Loucy (cell line): ENCODE measurements around the gene PWP1.

ENCODE experiments used
- H2AFZ ChIP-seq: fragments of 200-600 bp; sonication (generic); 2 replicates; pipeline ENCODE4 v1.6.0; 2016; ENCODE audit warnings: antibody characterized with exemption, mild to moderate bottlenecking, low read length, moderate library complexity
- H3F3A ChIP-seq: fragments of 200-600 bp; 2 replicates; pipeline ENCODE4 v1.6.0; 2016; ENCODE audit warnings: antibody characterized with exemption, low read depth, mild to moderate bottlenecking
- H3K27me3 ChIP-seq: fragments of 200-600 bp; sonication (generic); 2 replicates; pipeline ENCODE4 v1.6.1; 2014; ENCODE audit warnings: low read length, mild to moderate bottlenecking; ENCODE audit not compliant: insufficient read depth, poor library complexity, severe bottlenecking
- H3K36me3 ChIP-seq: fragments of 200-600 bp; sonication (generic); 2 replicates; pipeline ENCODE4 v1.6.1; 2016; ENCODE audit warnings: low read length; ENCODE audit not compliant: insufficient read depth
- H3K4me1 ChIP-seq: fragments of 200-600 bp; sonication (generic); 2 replicates; pipeline ENCODE4 v1.5.1; 2014; ENCODE audit warnings: low read length, mild to moderate bottlenecking; ENCODE audit not compliant: insufficient read depth, poor library complexity, severe bottlenecking
- H3K4me2 ChIP-seq: fragments of 200-600 bp; sonication (generic); 2 replicates; pipeline ENCODE4 v1.6.0; 2014; ENCODE audit warnings: antibody characterized with exemption, low read length, low read depth, mild to moderate bottlenecking; ENCODE audit not compliant: poor library complexity, severe bottlenecking
- H3K4me3 ChIP-seq: fragments of 200-600 bp; sonication (generic); 2 replicates; pipeline ENCODE4 v1.5.1; 2014; ENCODE audit warnings: low read length, mild to moderate bottlenecking, mixed read lengths; ENCODE audit not compliant: poor library complexity, severe bottlenecking
- H3K79me2 ChIP-seq: fragments of 200-600 bp; sonication (generic); 2 replicates; pipeline ENCODE4 v1.6.1; 2014; ENCODE audit warnings: low read length; ENCODE audit not compliant: insufficient read depth
- H3K9ac ChIP-seq: fragments of 200-600 bp; sonication (generic); 2 replicates; pipeline ENCODE4 v1.6.0; 2014; ENCODE audit warnings: mild to moderate bottlenecking, low read depth, low read length, moderate library complexity; ENCODE audit not compliant: poor library complexity, severe bottlenecking
- H3K9me2 ChIP-seq: fragments of 200-600 bp; sonication (generic); replicated peaks from 2 replicates; pipeline ENCODE4 v1.6.1; 2016; ENCODE audit warnings: low read depth, low read length, mixed read lengths
- H3K9me3 ChIP-seq: fragments of 200-600 bp; sonication (generic); 2 replicates; pipeline ENCODE4 v1.6.1; 2014; ENCODE audit warnings: mild to moderate bottlenecking, antibody characterized with exemption, low read length, low read depth; ENCODE audit not compliant: insufficient read depth
- H4K20me1 ChIP-seq: fragments of 200-600 bp; sonication (generic); 2 replicates; pipeline ENCODE4 v1.6.0; 2014; ENCODE audit warnings: antibody characterized with exemption, low read length, mild to moderate bottlenecking; ENCODE audit not compliant: insufficient read depth, poor library complexity, severe bottlenecking
- EZH2phosphoT487 ChIP-seq: fragments of 200-600 bp; IDR thresholded peaks from 2 replicates; pipeline ENCODE4 v1.6.1; 2018; ENCODE audit warnings: antibody characterized with exemption, mild to moderate bottlenecking, moderate library complexity, borderline replicate concordance
- TF ChIP-seq, protein P1 (sequence below): fragments of 200-600 bp; sonication (generic); conservative IDR thresholded peaks from 2 replicates; pipeline ENCODE4 v1.5.1; 2014; ENCODE audit warnings: mild to moderate bottlenecking, antibody characterized with exemption, low read length

The PWP1 gene

DNA sequence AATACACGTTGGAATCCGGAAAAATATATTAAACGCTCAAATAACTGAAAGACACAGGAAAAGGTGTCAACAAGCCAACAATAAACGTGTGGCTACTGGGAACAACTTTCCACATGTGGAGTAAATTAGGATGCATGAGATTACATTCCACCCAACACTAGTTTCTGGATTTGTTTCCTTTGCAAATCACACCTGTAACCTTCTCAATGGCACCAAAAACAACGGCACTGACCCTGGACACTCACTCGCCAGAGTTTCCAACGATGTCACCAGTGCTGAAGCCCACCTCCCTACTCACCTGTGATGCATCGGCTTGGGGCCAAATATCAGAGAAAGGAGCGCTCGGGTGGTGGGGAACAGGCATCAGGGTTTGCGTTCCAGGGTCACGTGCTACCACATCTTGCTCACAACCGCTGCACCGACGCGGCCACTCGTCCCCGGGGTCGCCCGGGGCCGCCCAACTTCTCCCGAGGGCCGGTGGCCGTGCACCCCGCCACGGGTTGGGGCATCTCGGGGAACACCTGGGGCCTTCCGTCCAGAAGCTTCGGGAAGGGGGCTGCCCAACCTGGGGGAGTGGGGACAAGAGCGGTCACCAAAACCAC lies 74.7 kb downstream of the PWP1 start:
- H3K9me3 ChIP-seq: no peaks in the 10 kb centered on the region
- H3K9ac ChIP-seq: peak overlapping the region; percentile 89
- H3K36me3 ChIP-seq: peaks cover 15% of the 10 kb centered on the region; the same call in 1 of the 2 replicates
- TF ChIP-seq, protein P1, sequence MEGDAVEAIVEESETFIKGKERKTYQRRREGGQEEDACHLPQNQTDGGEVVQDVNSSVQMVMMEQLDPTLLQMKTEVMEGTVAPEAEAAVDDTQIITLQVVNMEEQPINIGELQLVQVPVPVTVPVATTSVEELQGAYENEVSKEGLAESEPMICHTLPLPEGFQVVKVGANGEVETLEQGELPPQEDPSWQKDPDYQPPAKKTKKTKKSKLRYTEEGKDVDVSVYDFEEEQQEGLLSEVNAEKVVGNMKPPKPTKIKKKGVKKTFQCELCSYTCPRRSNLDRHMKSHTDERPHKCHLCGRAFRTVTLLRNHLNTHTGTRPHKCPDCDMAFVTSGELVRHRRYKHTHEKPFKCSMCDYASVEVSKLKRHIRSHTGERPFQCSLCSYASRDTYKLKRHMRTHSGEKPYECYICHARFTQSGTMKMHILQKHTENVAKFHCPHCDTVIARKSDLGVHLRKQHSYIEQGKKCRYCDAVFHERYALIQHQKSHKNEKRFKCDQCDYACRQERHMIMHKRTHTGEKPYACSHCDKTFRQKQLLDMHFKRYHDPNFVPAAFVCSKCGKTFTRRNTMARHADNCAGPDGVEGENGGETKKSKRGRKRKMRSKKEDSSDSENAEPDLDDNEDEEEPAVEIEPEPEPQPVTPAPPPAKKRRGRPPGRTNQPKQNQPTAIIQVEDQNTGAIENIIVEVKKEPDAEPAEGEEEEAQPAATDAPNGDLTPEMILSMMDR: no peak
- no peak for TF ChIP-seq EZH2phosphoT487
- peaks cover 46% of the 10 kb centered on the region for H3K79me2 ChIP-seq
- H3K9me2 ChIP-seq: no peaks in the 10 kb centered on the region
- H3K4me2 ChIP-seq: peak overlapping the region; percentile 97
- no peaks in the 10 kb centered on the region for H3K27me3 ChIP-seq
- H3K4me1 ChIP-seq: peaks cover 35% of the 10 kb centered on the region
- peak overlapping the region; percentile 91 for H3K4me3 ChIP-seq
- H2AFZ ChIP-seq: no peak overlapping the region
- no peaks in the 10 kb centered on the region for H3F3A ChIP-seq
- peaks cover 38% of the 10 kb centered on the region for H4K20me1 ChIP-seq

DNA sequence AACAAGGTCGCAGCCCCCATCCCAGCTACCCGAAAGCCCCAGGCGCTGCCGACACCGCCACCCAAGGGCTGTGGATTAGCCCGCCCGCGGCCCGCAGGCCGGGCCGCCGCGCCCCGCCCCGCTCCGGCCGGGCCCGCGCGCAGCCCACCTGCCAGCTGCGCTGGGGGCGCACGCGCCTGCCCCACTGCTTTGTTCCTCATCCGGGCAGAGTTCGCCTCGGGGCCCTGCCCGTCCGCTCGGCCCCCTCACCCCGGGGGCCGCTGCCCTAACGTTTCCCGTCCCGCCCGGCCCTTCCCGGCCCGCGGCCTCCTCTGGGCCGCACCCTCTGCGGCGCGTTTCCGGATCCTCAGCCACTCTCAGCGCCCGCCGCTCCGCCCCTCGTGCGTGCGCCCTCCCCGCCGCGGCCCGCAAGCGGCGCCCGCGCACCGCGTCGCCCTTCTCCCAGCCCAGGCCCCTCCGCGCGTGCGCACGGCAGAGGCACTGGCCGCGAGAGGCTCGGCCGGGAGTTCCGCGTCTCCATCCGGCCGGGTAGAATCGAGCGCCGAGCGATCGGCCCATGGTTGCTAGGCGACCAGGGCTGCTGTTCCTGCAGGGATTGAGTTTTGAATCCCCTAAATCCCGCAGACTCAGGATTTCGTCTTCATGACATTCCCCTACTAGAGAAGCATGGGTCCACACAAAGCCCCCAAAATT lies 75.4 kb downstream of the PWP1 start, which contains the start of gene PRDM4:
Gene PRDM4 (minus strand): TSS at position 329 of the 693 bp plus-strand sequence. CDS start 622 bp downstream, outside the sequence.
- H3K4me2 ChIP-seq: peak within 1 kb of the TSS; percentile 97
- H3K27me3 ChIP-seq: no peaks in the 10 kb centered on the region
- peaks cover 35% of the 10 kb centered on the region for H3K4me1 ChIP-seq
- TF ChIP-seq, protein P1: peak; percentile 62
- no peak for TF ChIP-seq EZH2phosphoT487
- H3K4me3 ChIP-seq: peak within 1 kb of the TSS; percentile 91
- H3K9ac ChIP-seq: peak within 1 kb of the TSS; percentile 89
- no peaks in the 10 kb centered on the region for H3K9me3 ChIP-seq
- H3K9me2 ChIP-seq: no peaks in the 10 kb centered on the region
- H3K36me3 ChIP-seq: peaks cover 10% of the 10 kb centered on the region; the same call in 1 of the 2 replicates
- peak within 1 kb of the TSS; percentile 81 for H2AFZ ChIP-seq
- H3F3A ChIP-seq: no peaks in the 10 kb centered on the region
- peaks cover 38% of the 10 kb centered on the region for H4K20me1 ChIP-seq
- peaks cover 46% of the 10 kb centered on the region for H3K79me2 ChIP-seq

DNA sequence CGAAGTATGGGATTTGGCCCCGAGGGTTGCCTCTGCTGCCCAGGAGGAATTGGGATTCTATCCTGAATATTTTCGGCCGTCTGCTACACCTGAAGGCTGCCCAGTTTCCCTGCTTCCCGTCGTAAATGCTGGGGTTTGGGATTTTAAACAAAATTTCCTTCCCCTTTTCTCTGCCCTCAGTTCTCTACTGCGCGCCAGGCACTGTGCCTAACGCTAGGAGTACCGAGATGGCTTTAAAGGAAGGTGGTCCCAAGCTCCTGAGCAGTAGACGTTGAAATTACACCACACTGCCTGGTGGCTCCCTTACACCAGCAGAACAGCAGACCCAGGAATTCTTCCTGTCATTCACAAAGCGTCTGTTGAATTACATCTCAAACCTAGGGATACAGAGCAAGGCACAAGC lies 75.9 kb downstream of the PWP1 start:
- Histone ChIP-seq H3K27me3 (no peaks in the 10 kb centered on the region), H4K20me1 (peaks cover 38% of the 10 kb centered on the region), H3K79me2 (peaks cover 41% of the 10 kb centered on the region), H2AFZ (peak overlapping the region; percentile 81), H3K9me2 (no peaks in the 10 kb centered on the region), H3K4me2 (peak overlapping the region; percentile 60), H3K4me1 (peaks cover 35% of the 10 kb centered on the region), H3K9me3 (no peaks in the 10 kb centered on the region), H3K4me3 (peak overlapping the region; percentile 91), H3F3A (no peaks in the 10 kb centered on the region), H3K36me3 (peaks cover 4% of the 10 kb centered on the region; the same call in 1 of the 2 replicates), H3K9ac (no peak overlapping the region)
- TF ChIP-seq, protein P1: no peak
- TF ChIP-seq EZH2phosphoT487: no peak
